GM12865 (cell line): ENCODE measurements around the gene WIPF2.

Experiments used
- DNase-seq: peaks from one replicate; pipeline ENCODE4 v3.0.0; 2010; ENCODE audit warnings: low read depth
- H3K4me3 ChIP-seq: 2 replicates; pipeline ENCODE4 v1.5.1; 2011; ENCODE audit warnings: mild to moderate bottlenecking, low read depth, low read length, control low read depth
- TF ChIP-seq, protein P1 (sequence below): IDR thresholded peaks from 2 replicates; pipeline ENCODE4 v1.5.1; 2011; ENCODE audit warnings: low read length, control low read depth, low read depth, inconsistent platforms; ENCODE audit not compliant: insufficient read depth; ENCODE audit errors: missing control alignments

The WIPF2 gene

DNA sequence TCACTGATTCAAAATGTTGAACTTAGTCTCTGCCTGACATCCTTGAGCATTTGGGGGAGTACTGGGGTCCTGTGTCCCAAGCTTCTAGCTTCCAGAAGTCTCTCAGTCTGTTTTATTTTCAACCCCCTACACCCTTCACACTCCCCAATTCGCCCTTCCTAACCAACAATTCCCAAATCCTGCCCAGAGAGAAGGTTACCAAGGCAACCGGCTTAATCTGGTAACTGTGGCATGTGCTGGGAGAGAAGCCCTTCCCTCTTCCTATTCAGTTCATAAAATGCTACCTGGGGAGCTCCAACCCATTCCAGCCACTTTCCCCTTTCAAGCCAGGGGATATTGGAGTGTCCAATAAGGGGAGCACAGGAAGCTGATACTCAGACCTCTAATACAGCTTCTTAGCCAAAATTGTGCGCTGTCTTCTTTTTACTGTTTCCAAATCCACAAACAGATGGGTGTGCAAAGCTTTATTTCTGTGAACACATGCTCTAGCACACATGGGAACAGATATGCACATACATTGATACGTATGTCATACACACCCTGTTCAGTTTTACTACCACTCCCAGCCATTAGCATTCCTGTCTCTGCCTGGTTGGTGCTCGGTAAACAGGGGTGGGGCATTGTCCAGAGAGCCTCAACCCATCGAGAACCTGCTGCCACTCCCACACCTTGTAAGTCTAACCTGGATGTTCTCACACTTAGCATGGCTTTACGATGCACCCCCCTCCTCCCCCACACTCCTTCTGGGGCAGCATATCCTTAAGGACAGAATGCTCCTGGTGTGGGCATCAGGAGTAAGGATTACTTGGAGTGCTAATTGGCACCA, 43.0 kb upstream of the WIPF2 start:
- DNase-seq = no peak
- TF ChIP-seq, protein P1, sequence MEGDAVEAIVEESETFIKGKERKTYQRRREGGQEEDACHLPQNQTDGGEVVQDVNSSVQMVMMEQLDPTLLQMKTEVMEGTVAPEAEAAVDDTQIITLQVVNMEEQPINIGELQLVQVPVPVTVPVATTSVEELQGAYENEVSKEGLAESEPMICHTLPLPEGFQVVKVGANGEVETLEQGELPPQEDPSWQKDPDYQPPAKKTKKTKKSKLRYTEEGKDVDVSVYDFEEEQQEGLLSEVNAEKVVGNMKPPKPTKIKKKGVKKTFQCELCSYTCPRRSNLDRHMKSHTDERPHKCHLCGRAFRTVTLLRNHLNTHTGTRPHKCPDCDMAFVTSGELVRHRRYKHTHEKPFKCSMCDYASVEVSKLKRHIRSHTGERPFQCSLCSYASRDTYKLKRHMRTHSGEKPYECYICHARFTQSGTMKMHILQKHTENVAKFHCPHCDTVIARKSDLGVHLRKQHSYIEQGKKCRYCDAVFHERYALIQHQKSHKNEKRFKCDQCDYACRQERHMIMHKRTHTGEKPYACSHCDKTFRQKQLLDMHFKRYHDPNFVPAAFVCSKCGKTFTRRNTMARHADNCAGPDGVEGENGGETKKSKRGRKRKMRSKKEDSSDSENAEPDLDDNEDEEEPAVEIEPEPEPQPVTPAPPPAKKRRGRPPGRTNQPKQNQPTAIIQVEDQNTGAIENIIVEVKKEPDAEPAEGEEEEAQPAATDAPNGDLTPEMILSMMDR = no peak
- no peak overlapping the region for H3K4me3 ChIP-seq

DNA sequence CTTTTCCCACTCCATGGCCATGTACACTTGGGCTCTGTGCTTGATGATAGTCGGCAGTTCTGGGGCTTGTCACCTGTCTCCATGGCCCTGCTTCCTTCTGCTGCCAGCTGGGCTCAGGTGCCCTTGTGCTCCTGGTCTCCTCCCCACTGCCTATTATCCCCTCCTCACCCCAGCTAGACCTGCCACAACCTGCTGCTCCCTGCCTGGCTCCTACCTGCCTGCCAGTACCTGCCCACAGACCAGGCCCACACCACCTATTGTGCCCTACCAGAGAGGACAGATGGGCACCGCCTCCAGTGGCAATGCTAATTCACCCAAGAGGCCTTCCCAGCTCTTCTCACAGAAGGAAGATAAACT, 42.4 kb upstream of the WIPF2 start:
- TF ChIP-seq, protein P1 = no peak
- DNase-seq = no peak

DNA sequence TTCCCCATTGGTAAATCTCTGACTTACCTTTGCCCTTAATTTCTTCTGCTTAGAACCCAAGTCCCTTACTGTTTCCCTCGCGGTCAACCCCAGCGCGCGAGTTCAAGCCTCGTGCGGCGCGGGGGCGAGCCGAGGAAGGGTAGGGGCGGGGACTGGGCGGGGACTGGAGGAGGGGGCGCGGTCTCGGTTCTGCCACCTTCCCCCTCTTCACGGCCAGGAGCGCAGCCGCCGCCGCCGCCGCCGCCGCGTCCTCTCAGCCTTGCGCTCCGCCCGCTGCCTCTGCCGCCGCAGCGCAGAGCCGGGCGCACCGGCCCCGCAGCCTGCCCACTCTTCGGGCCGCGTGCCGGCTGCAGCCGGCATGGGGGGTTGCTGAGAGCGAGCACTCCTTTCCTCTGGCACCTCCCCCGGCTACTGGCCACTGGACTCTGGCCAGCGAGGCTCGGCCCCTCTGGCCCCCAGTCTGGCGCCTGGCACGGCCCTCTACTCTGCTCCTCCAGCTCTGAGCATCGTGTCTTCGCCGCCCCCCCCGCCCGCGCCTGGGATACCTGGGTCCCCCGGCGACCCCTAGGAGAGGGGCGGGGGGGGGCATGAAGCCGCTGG, 41.7 kb upstream of the WIPF2 start, which contains the start of gene RAPGEFL1:
Gene RAPGEFL1 (plus strand): TSS at position 196 of the 600 bp plus-strand sequence. CDS start 392 bp downstream, at position 588.
- TF ChIP-seq, protein P1 = no peak
- DNase-seq = peak; percentile 82
- H3K4me3 ChIP-seq = peak within 1 kb of the TSS; percentile 49

More for the DNA sequence above, 42.4 kb upstream of the WIPF2 start:
- no peak overlapping the region for H3K4me3 ChIP-seq

DNA sequence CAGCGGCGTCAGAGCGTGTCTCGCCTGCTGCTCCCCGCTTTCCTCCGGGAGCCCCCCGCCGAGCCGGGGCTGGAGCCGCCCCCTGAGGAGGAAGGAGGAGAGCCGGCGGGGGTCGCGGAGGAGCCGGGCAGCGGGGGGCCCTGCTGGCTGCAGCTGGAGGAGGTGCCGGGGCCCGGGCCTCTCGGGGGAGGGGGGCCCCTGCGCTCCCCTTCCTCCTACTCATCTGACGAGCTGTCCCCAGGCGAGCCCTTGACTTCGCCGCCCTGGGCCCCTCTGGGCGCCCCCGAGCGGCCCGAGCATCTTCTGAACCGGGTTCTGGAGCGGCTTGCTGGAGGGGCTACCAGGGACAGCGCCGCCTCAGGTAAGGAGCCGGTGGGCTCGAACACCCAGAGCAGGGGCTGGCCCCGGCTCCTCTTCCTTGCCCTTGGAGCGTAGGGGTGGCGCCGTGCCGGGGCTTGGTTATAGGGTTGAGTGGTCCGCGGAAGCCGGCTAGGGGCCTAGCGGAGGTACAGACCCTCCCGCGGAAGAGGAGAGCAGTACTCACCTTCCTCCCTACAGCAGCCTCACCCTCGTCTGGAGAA, 41.0 kb upstream of the WIPF2 start:
- TF ChIP-seq, protein P1 = no peak
- no peak overlapping the region for H3K4me3 ChIP-seq

DNA sequence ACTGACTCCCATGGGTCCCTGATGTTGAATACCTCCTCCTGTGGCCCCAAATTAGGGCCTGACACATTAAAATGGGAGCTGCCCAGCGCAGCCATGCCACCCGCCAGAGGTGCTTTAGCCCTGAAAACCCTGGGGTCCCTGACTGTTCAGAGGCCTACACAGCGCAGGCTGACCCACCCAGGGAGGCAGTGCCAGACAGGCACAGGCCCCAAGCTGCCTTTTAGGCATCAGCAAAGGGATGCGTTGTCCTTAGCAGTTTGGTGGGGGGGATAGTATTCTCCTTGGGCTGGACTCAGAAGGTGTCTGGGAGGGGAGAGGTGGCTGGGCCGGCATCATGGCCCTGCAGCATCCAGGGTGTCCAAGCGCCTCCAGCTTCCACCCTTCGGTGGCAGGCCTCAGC, 40.4 kb upstream of the WIPF2 start:
- no peak for DNase-seq
- H3K4me3 ChIP-seq = no peak overlapping the region
- TF ChIP-seq, protein P1 = no peak

More for the DNA sequence above, 41.0 kb upstream of the WIPF2 start:
- no peak for DNase-seq

DNA sequence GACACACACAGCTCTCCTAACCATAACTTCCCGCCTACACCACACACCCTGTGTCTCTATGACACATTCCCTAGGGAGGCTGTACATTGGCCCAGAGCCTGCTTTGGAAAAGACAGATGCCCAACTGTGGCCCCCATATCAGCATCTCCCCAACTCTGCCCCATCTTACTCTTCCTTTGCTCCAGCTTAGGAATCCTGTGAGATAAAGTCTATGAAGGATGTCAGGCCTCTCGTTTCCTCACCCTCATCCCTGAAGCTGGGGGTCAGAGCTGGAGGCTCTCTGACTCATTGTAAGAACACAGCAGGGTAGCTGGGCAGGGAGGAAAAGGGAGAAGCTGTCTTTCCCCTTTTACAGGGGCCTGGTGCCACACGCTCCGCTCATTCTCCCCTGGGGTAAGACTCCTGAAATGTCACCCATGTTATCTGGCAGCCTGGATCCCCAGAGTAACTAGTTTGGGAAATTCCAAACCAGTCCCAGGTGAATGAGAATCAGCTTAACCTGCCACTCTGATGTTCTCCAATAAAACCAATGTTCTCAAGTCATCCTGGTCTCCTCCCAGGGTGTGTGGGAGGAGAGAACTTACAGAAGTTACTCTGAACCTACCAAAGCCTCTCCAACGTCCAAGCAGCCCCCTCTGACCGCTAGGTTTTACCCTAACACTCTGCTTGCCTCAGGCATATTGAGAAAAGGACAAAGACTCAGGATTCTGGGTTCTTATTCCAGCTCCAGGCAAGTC, 39.0 kb upstream of the WIPF2 start:
- no peak overlapping the region for H3K4me3 ChIP-seq
- no peak for DNase-seq
- TF ChIP-seq, protein P1 = no peak
